A375 (cell line): ENCODE measurements around the gene ADIPOQ. TPM values are rescaled to one million over a fixed set of nuclear protein-coding genes. Genes with fewer than 3 reads are reported as not detected.

Experiments used
- total RNA-seq: library from RNA; depleted of rRNA; stranded (reverse); fragments of >200 nt; shearing (Covaris generic); gene quantifications from 2 replicates; pipeline ENCODE4 v1.2.3, GENCODE V29; 2014; rRNA removed

Gene ADIPOQ
- total RNA-seq: not detected in 2 replicates

DNA sequence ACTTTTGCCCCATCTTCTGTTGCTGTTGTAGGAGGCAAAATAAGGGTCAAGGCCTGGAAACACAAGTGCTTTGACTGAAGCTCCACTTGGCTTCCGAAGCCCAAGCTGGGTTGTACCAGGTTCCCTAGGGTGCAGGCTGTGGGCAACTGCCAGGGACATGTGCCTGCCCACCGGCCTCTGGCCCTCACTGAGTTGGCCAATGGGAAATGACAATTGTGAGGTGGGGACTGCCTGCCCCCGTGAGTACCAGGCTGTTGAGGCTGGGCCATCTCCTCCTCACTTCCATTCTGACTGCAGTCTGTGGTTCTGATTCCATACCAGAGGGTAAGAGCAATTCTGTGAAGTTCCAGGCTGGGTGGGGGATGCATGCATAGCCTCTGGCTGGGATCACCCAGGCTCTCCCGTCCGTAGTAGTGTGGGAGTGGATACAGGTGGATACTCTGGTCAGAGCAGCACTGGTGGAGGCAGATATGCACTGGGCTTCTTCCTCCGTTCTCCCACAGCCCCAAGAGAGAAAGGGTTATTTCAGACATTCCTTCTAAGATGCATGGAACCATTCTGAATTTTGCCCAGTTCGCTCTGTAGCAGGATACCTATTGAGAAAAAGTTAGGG lies at the start of gene ADIPOQ:
Gene ADIPOQ, plus strand, starts transcription at position 285 of the 613 bp plus-strand sequence. CDS start 10,349 bp downstream, outside the sequence.

GRCh38 chr3:186806089-186807055 lies 36.1 kb upstream of the ADIPOQ start, which contains the start of gene RFC4:
Gene RFC4, minus strand, starts transcription at chr3:186806482. Its CDS starts 1,769 bp downstream, at chr3:186804713.

Other genes with a start within 250 kb of the ADIPOQ start
- not detected in 2 replicates for gene AHSG, start 229.7 kb upstream of the ADIPOQ start, total RNA-seq
- not detected in 2 replicates for gene FETUB, start 202.3 kb upstream of the ADIPOQ start, total RNA-seq
- gene HRG, start 176.7 kb upstream of the ADIPOQ start, total RNA-seq: not detected in 2 replicates
- gene KNG1, start 125.4 kb upstream of the ADIPOQ start, total RNA-seq: not detected in 2 replicates
- gene EIF4A2, start 59.1 kb upstream of the ADIPOQ start, total RNA-seq: 260 and 274 TPM in 2 replicates
- gene RFC4, start 36.2 kb upstream of the ADIPOQ start, total RNA-seq: 43.6 and 53.6 TPM in 2 replicates
- 28.2 and 29.8 TPM in 2 replicates for gene ST6GAL1, start 87.8 kb downstream of the ADIPOQ start, total RNA-seq